Loucy (cell line): ENCODE data around the gene SIL1.

ENCODE experiments used
- CTCF ChIP-seq: fragments of 200-600 bp; sonication (generic); conservative IDR thresholded peaks from 2 replicates; pipeline ENCODE4 v1.5.1; 2014; ENCODE audit warnings: mild to moderate bottlenecking, antibody characterized with exemption, low read length
- EZH2phosphoT487 ChIP-seq: fragments of 200-600 bp; IDR thresholded peaks from 2 replicates; pipeline ENCODE4 v1.6.1; 2018; ENCODE audit warnings: antibody characterized with exemption, mild to moderate bottlenecking, moderate library complexity, borderline replicate concordance

GRCh38 chr5:139118804-139119203, 79.4 kb downstream of the SIL1 start:
- TF ChIP-seq CTCF (no peak), EZH2phosphoT487 (no peak)
